ENCODE measurements around the gene ACTL8.

Gene ACTL8

DNA sequence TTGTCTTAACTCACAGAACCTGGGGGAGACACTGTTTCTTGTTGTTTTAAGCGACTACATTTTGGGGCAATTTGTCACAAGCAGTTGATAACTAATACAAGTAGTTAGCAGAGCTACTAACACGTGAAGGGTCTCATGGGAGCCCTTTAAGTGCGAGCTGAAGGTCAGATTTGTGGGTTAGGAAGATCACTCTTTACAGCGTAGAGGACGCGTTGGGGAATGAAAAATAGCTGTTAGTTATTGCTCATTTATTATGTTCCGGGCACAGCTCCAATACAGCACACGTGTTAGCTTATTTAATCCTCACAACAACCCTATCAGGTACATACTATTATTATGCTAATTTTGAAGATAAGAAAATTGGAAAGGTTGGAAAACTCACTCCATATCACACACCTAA lies 95.9 kb downstream of the ACTL8 start:
- DNase-seq = no peak

- no peak for DNase-seq
Measured at GRCh38 chr1:17852383-17852782, 97.2 kb downstream of the ACTL8 start.

- DNase-seq = no peak
Measured at GRCh38 chr1:17853241-17853935, 98.3 kb downstream of the ACTL8 start.

DNA sequence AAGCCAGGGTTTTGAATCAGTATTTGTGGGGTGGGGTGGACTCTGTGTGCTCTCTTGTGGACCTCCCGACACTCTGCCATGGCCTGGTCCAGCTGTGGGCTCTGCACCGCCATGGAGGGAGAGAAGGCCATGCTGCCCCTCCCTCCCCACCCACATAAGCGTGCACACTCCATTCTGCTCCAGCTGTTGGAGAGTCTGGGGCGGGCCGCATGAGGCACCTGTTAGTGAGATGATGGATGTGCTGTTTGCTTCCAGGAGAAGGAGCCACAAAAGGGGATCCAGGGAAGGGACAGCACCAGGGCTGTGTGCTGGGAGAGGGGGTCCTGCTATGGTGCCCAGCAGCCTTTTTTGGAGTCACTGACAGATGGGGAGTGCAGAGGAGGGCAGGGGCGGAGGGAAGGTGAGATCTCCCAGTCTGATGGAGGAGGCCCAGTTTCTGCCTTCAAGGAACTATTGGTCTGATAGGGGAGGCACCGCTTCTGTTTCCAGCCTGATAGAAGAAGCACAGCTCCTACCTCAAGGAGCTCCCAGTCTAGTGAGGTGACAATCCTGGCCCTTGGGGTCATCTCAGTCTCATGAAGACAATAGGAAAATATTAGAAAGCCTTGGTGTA lies 101.5 kb downstream of the ACTL8 start:
- no peak for DNase-seq

GRCh38 chr1:17857109-17857499 lies 102.0 kb downstream of the ACTL8 start:
- DNase-seq = no peak

- DNase-seq = no peak
Measured at GRCh38 chr1:17857996-17858395, 102.9 kb downstream of the ACTL8 start.

- DNase-seq = no peak
Measured at GRCh38 chr1:17860812-17861211, 105.7 kb downstream of the ACTL8 start.

DNA sequence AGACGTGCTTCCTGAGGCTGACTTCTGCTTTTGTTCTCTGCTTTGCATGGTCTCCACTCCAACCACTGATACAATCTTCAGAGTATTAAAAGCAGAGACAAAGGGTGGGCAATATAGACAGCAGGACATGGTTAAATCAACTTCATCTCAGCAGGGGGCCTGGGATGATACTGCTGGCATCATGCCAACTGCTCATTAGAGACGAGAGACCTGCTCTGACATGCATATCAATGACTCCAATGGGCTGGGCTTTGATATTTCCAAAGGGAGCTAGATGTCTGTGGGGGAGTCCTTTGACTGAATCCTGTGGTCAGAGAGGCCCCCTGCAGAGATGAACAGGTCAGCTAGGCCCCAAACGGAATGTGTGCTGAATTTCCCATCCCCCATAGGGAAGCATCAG lies 106.6 kb downstream of the ACTL8 start:
- DNase-seq = no peak

GRCh38 chr1:17862121-17862520 lies 107.0 kb downstream of the ACTL8 start:
- DNase-seq = no peak

DNA sequence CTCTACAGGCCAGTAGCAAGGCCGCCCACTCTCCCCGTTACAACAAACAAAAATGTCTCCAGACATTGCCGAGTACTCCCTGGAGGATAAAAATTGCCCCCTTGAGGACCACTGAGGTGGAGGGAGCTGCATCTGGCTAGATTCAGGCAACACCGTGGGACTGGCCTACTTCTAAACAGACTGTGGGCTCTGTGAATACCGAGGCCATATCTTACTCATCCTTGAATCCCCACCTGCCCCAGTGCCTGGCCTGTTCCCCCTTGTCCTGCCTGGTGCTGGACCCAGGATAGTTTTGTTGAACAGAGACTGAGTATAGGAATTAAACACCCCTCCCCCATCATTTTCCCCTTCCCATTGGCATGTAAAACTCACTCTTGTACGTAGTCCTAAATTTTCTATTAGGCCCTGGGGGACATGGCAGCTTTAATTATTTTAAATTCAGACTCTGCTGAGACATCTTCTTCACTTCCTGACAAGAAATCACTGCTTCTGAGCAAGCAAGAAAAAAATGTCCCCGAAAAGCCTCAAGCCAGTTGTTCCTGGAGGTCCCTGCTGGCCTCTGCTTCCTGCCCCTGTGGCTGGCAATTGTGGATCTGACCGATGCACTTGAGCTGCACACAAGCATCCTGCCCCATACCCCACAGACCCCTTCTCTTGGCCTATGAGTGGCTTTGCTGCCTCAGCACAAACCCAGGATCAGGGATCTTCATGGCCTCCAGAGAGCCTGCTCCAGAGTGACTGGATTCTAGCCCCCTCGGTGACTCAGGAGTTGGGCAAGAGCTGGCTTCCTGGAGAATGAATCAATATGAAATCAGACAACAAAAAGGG lies 111.0 kb downstream of the ACTL8 start:
- no peak for DNase-seq

GRCh38 chr1:17866740-17867029 lies 111.6 kb downstream of the ACTL8 start:
- DNase-seq = no peak

DNA sequence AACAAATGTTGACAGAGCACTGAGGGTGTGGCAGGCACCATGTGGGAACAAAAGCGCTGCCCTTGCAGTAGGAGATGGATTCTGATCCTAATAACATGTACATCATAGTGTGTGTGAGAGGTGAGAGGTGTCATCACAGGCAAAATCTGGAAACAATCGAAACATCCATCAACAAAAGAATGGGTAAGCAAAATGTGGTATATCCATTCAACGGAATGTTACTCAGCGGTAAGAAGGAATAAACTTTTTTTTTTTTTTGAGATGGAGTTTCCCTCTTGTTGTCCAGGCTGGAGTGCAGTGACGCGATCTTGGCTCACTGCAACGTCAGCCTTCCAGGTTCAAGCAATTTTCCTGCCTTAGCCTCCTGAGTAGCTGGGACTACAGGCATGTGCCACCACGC lies 112.3 kb downstream of the ACTL8 start:
- DNase-seq = no peak

DNA sequence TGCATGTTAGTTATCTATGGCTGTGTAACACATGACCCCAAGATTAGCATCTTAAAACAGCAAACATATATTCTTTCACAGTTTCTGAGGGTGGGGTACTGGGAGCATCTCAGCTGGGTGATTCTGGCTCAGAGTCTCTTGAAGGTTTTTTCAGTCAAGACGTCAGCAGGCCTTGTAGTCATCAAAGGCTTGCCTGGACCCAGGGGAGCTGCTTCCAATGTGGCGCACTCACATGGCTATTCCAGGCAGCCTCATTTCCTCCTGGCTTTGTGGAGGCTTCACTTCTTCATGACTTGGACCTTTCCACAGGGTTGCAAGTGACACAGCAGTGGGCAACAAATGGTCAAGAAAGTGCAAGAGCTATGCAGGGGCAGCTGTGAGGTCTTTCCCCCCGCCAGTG lies 114.7 kb downstream of the ACTL8 start:
- no peak for DNase-seq

DNA sequence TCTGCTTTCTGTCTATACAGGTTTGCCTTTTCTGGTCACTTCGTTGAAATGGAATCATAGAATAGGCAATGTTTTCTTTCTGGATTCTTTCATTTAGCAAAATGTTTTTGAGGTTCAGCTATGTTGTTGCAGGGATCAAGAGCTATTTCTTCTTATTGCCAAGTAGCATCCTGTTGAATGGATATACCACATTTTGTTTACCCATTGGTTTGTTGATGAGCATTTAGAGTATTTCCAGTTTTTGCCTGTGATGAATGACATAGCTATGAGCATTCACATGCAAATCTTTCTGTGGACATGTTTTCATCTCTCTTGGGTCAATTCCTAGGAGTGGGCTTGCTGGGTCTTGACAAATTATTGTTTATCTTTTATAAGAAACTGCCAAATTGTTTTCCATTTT lies 115.5 kb downstream of the ACTL8 start:
- no peak for DNase-seq

DNA sequence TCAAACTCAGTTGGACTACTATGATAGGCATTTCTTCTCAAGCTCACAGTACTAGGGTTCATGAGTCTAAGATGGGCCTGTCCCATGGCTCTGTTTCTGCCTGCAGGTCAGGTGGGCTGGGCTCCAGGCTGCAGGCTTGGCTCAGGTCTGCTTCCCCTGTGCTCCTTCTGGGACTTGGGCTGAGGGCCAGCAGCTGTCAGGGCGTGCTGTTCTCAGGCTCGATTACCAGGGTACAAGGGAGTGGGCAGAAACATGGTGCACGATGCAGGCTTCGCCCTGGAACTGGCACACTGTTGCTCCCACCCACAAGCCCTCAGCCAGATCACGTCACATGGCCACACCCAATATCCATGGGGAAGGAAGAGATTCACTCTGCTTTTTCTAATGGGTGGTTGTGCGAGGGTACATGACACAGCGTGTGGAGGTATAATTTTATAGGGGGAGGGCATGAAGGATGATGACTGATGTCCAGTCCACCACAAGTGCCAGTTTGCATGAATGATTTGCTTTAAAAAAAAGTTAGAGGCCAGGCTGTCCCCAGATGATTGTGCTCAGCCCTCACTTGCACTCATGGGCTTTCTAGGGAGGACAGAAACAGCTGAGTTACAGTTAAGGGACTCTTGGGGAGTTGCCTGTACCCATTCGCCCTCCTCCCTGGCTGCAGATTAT lies 118.0 kb downstream of the ACTL8 start:
- DNase-seq = no peak

DNA sequence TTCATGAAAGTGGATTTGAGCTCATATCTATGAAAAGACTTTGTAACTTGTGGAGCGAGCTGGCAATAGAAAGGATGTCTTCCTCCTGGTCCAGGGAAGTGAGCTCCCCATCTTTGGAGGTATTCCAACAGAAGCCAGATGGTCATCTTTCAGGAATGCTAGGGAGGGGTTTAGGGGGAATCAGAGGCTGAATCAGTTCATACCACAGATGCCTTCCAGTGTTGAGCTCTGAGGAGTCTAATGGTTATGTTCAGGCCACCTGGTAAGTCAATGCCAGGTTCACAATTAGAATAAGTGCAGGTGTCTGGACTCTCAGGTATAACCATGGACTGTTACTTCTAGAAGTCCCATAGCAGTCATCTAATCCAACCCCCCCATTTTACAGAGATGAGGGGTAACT lies 119.1 kb downstream of the ACTL8 start:
- DNase-seq = no peak

DNA sequence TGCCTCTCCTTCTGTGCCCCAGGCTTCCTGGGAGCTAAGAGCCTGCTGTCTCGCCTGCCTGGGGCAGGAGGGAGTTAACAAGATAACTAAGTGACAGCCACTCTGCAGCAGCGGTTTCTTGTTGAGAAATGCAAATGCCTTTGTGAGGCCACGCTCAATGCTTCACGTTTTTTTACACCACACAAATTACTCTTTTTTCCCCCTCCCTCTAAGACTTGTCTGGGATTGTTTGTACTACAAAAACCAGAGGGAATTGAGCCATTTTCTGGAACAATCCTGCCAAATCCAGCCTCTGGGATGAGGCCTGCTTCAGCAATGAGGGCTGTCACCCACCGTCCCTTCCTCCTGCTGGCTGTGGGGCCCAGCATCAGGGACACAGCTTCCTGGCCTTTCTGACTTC lies 119.6 kb downstream of the ACTL8 start:
- DNase-seq = no peak

DNA sequence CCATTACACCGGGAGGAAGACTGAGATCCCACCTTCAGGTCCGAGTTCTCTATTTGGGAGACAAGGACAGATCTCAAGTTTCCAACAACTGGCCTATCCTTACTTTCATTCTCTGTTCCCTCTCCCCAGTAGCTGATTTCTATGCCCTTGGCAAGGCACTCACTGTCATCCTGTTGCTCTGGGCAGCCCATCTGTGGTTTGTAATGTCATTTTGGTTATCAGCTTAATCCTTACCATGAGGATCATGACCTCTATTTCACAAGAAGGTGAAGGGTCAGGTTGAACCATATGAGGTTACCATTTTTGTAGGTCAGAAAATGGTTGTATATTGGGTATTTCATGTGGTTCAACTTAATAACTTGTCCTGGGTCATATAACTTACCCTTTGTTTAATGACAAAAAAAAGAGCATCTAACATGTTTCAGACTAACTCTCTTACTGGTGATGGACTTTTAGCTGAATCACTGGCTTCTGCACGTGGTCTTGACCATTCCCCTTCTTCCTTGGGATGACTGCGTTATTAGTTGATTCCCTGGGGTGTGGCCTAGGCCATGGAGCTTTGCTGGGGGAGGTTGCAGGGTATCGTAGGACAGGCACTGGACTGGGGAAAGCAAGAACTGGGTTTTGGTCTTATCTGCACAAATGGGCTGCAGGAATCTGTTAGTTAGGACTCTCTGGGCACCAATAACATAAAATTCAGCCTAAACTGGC lies 120.2 kb downstream of the ACTL8 start:
- no peak for DNase-seq

DNA sequence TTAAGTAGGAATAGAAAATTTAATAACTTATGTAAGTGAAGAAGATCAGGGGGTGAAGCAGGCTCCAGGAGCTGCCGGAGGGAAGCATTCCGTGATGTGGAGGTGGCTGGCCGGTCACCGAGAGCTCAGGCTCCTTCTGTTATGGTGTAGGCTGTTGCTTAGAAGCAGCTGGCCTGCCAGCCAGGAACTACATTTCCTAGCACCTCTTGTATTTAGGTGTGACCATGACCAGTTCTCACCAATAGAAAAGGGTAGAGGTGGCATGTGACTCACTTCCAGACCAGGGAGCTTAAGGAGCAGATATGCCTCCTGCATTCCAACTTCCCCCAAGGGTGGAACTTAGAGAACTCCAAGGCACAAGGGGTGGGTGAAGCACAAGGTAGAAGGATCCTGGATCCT lies 120.7 kb downstream of the ACTL8 start:
- DNase-seq = no peak

Data from stimulated activated CD4-positive, alpha-beta T cell treated with anti-CD3 and anti-CD28 coated beads, Interleukin-12 subunit alpha, Interleukin-12 subunit beta, amount 100 ng/mL, for 4 hours (primary cell).